ENCODE results near the gene NCEH1.
"Not testable (repeated sequence)": the region's sequence is repeated elsewhere in the genome, so short reads cannot be mapped to it uniquely, and the experiment has no call there.

Gene NCEH1

DNA sequence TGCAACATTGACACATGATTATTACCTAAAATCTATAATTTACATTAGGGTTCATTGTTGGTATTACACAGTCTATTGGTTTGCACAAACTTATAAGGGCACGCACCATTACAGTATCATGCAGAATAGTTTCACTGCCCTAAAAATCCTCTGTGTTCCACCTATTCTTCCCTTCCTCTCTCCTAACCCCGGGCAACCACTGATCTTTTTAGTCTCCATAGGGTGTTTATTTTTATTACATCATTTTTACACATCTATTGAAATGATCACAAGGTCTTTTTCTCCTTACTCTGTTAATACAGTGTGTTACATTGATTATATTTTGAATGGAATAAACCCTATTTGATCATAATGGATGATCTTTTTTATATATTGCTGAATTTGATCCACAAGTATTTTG lies 24.1 kb upstream of the NCEH1 start:
- H3K27ac ChIP-seq (ENCODE audit: low read length) = no peak overlapping the region
- no peaks in the 10 kb centered on the region for H3K9me3 ChIP-seq (ENCODE audit: insufficient read depth, low read depth, low read length)
- H3K36me3 ChIP-seq (ENCODE audit: insufficient read depth, low read depth, low read length) = no peaks in the 10 kb centered on the region
- H3K4me3 ChIP-seq (ENCODE audit: low read length) = no peak overlapping the region
- no peaks in the 10 kb centered on the region for H3K4me1 ChIP-seq (ENCODE audit: insufficient read depth, low read length)
- H3K9ac ChIP-seq (ENCODE audit: low read depth, low read length) = no peak overlapping the region
- H3K27me3 ChIP-seq (ENCODE audit: insufficient read depth, low read length) = no peaks in the 10 kb centered on the region

DNA sequence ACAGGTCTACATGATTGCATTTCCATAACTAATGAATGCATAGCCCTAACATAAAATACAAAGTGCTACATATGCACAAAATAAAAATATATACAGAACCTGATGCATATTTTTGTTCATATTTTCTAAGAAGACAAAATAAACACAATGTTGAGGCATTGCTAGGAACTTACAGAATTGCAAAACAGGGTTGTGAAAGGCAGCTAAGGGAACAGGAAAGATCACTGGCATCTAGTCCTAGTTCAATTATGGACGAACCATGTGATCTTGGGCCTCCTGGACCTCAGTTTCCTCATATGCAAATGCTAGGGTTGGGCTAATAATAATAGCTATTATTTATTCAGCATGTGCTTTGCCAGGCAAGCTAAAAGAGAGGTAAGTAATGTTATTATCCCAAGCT lies 15.5 kb upstream of the NCEH1 start:
- no peaks in the 10 kb centered on the region for H3K36me3 ChIP-seq (ENCODE audit: insufficient read depth, low read depth, low read length)
- H3K27me3 ChIP-seq (ENCODE audit: insufficient read depth, low read length) = no peaks in the 10 kb centered on the region
- H3K9ac ChIP-seq (ENCODE audit: low read depth, low read length) = no peak overlapping the region
- H3K4me1 ChIP-seq (ENCODE audit: insufficient read depth, low read length) = no peaks in the 10 kb centered on the region
- no peaks in the 10 kb centered on the region for H3K9me3 ChIP-seq (ENCODE audit: insufficient read depth, low read depth, low read length)
- H3K4me3 ChIP-seq (ENCODE audit: low read length) = no peak overlapping the region
- no peak overlapping the region for H3K27ac ChIP-seq (ENCODE audit: low read length)

DNA sequence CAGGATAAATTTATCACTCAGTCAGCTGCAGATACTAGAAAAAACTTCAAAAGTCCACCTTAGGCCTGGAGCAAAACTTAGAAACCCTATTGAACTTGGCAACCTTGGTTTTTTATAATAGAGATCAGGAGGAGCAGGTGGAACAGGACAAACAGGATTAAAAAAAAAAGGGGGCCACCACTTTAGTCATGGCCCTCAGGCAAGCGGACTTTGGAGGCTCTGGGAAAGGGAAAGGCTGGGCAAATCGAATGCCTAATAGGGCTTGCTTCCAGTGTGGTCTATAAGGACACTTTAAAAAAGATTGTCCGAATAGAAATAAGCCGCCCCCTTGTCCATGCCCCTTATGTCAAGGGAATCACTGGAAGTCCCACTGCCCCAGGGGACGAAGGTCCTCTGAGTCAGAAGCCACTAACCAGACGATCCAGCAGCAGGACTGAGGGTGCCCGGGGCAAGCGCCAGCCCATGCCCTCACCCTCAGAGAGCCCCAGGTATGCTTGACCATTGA lies 11.7 kb upstream of the NCEH1 start:
- H3K4me3 ChIP-seq (ENCODE audit: low read length); H3K27me3 ChIP-seq (ENCODE audit: insufficient read depth, low read length); H3K36me3 ChIP-seq (ENCODE audit: insufficient read depth, low read depth, low read length); H3K4me1 ChIP-seq (ENCODE audit: insufficient read depth, low read length); H3K27ac ChIP-seq (ENCODE audit: low read length); H3K9ac ChIP-seq (ENCODE audit: low read depth, low read length): not testable (repeated sequence)
- H3K9me3 ChIP-seq (ENCODE audit: insufficient read depth, low read depth, low read length) = peaks cover 14% of the 10 kb centered on the region

DNA sequence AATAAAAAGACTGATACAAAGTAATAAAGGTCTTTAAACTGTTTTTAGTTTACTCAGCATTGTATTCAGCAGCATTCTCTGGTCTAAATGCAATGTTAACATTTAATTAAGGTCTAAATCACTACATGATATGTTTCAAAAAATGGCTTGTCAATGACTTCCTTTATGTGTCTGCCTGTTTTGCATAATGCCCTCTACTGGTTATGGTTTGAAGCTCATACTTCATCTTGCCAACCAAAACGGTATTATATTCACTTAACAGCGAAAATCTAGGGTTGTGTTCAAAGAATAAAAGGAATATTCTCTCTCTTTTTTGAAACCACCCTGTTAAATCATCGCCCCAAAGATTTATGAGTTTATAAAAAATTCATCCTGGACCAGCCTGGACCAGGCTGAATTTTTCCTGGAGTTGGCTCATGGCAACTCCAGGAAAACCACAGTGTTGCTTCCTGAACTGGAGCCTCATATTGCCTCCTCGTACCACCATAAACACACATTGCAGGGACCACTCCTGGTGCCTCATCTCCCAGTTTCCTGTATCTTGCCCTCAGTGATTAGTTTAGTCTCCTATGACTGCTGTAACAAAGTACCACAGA lies 6.7 kb upstream of the NCEH1 start:
- Histone ChIP-seq H3K27ac (ENCODE audit: low read length) (no peak overlapping the region), H3K36me3 (ENCODE audit: insufficient read depth, low read depth, low read length) (no peaks in the 10 kb centered on the region), H3K9me3 (ENCODE audit: insufficient read depth, low read depth, low read length) (peaks cover 14% of the 10 kb centered on the region), H3K4me3 (ENCODE audit: low read length) (no peak overlapping the region), H3K27me3 (ENCODE audit: insufficient read depth, low read length) (no peaks in the 10 kb centered on the region), H3K4me1 (ENCODE audit: insufficient read depth, low read length) (no peaks in the 10 kb centered on the region), H3K9ac (ENCODE audit: low read depth, low read length) (no peak overlapping the region)

DNA sequence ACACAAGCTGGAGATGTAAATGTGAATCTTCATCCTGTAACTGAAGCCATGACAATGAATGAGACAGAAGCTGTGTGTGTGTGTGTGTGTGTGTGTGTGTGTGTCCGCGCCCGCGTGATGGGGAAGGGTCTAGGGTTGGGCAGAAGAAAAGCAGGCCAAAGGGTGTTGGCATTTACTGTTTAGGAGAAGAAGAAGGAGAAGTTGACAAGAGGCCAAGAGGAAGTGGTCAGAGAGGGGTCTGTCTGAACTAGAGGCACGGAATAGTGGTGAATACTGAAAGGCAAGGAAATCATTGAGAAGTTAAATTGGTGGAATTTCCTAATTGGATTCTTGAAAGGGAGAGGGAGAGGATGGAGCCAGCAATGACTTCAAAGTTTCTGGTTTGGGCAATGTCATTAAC lies 5.6 kb upstream of the NCEH1 start:
- Histone ChIP-seq H3K4me3 (ENCODE audit: low read length) (no peak overlapping the region), H3K4me1 (ENCODE audit: insufficient read depth, low read length) (no peaks in the 10 kb centered on the region), H3K27ac (ENCODE audit: low read length) (no peak overlapping the region), H3K27me3 (ENCODE audit: insufficient read depth, low read length) (no peaks in the 10 kb centered on the region), H3K9ac (ENCODE audit: low read depth, low read length) (no peak overlapping the region), H3K9me3 (ENCODE audit: insufficient read depth, low read depth, low read length) (peaks cover 14% of the 10 kb centered on the region), H3K36me3 (ENCODE audit: insufficient read depth, low read depth, low read length) (no peaks in the 10 kb centered on the region)

DNA sequence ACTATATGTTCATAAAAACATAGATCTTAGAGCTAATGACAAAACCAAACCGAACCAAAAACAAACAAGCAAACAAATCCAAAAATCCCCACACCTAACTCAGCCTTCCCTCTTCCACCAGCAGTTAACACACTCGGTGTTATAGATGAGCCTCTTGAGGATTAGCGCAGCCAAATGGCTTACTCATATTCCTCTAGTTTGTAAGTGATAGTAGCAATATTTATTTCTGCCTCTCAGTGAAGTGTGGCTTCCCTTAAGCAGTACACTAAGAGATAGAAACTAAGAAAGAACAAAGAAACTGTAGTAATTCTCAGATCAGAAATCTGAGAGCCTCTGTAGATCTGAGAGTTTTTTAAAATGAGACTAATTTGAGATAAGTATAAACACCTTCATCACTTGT lies 2.4 kb upstream of the NCEH1 start:
- Histone ChIP-seq H3K9me3 (ENCODE audit: insufficient read depth, low read depth, low read length) (no peaks in the 10 kb centered on the region), H3K4me3 (ENCODE audit: low read length) (no peak overlapping the region), H3K9ac (ENCODE audit: low read depth, low read length) (no peak overlapping the region), H3K27me3 (ENCODE audit: insufficient read depth, low read length) (peaks cover 13% of the 10 kb centered on the region), H3K4me1 (ENCODE audit: insufficient read depth, low read length) (peaks cover 3% of the 10 kb centered on the region; the same call in 1 of the 2 replicates), H3K27ac (ENCODE audit: low read length) (no peak overlapping the region), H3K36me3 (ENCODE audit: insufficient read depth, low read depth, low read length) (no peaks in the 10 kb centered on the region)

DNA sequence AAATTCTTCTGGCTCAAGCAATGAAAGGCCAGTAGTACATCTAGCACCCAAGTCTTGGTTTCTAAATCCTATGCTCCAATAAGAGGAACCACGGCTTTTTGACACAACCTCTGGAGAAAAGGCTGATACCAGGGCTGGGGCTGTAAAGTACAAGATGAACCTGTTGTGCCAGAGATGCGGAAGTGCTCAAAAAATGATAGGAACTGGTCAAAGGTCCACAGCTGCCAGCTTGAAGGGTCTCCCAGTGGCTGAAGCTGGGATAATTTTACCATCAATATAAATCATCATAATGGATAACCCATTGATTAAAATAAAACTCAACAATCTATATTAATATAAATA lies 558 bp upstream of the NCEH1 start:
- Histone ChIP-seq H3K4me3 (ENCODE audit: low read length) (peak overlapping the region; percentile 82), H3K9me3 (ENCODE audit: insufficient read depth, low read depth, low read length) (no peaks in the 10 kb centered on the region), H3K27ac (ENCODE audit: low read length) (no peak overlapping the region), H3K9ac (ENCODE audit: low read depth, low read length) (peak overlapping the region; percentile 72; the same call in 1 of the 2 replicates), H3K27me3 (ENCODE audit: insufficient read depth, low read length) (peaks cover 13% of the 10 kb centered on the region), H3K36me3 (ENCODE audit: insufficient read depth, low read depth, low read length) (no peaks in the 10 kb centered on the region), H3K4me1 (ENCODE audit: insufficient read depth, low read length) (peaks cover 3% of the 10 kb centered on the region; the same call in 1 of the 2 replicates)

DNA sequence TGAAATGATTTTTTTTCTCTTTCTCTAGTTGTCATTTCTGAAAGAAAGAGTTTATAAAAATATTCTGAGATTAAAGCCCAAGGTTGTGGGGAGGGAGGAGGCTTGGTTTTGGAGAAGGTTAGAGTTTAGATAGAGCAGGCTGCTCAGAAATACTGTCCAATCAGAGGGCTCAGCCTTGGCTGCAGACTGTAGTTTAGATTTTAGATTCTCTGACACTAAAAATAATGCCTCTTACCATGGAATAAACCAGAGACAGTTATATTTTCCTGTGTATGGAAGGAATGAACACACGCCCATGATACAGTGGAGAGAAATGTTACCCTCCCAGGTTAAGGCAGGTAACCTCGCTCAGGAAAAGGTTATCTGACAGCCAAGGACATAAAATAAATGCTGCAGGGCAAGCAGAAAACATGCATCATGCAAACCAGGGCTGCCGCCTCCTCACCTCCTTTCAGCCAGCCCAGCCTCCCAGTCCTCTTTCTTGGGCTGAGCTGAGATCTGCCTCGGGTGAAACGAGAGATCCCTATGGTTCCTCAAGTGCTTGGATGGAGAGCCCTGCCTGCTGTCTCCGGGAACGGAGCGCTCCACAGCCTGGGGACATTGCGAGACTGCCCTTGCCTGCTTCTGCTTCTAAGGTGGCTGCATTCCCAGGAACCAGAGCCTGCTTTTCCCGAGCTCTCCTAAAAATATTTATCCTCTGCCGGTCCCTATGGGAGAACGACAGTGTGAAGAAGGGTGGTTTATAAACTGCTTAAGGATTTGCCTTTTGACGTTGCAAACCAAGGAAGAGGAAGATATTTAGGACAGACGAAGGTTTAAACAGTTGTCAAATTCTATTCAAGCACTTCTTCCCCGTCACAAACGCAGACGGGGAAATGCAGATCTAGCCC lies 848 bp downstream of the NCEH1 start:
- H3K4me1 ChIP-seq (ENCODE audit: insufficient read depth, low read length) = peaks cover 3% of the 10 kb centered on the region; the same call in 1 of the 2 replicates
- peak overlapping the region; percentile 72 for H3K9ac ChIP-seq (ENCODE audit: low read depth, low read length)
- H3K36me3 ChIP-seq (ENCODE audit: insufficient read depth, low read depth, low read length) = no peaks in the 10 kb centered on the region
- H3K9me3 ChIP-seq (ENCODE audit: insufficient read depth, low read depth, low read length) = no peaks in the 10 kb centered on the region
- H3K27ac ChIP-seq (ENCODE audit: low read length) = no peak overlapping the region
- peaks cover 13% of the 10 kb centered on the region for H3K27me3 ChIP-seq (ENCODE audit: insufficient read depth, low read length)
- H3K4me3 ChIP-seq (ENCODE audit: low read length) = peak overlapping the region; percentile 82

DNA sequence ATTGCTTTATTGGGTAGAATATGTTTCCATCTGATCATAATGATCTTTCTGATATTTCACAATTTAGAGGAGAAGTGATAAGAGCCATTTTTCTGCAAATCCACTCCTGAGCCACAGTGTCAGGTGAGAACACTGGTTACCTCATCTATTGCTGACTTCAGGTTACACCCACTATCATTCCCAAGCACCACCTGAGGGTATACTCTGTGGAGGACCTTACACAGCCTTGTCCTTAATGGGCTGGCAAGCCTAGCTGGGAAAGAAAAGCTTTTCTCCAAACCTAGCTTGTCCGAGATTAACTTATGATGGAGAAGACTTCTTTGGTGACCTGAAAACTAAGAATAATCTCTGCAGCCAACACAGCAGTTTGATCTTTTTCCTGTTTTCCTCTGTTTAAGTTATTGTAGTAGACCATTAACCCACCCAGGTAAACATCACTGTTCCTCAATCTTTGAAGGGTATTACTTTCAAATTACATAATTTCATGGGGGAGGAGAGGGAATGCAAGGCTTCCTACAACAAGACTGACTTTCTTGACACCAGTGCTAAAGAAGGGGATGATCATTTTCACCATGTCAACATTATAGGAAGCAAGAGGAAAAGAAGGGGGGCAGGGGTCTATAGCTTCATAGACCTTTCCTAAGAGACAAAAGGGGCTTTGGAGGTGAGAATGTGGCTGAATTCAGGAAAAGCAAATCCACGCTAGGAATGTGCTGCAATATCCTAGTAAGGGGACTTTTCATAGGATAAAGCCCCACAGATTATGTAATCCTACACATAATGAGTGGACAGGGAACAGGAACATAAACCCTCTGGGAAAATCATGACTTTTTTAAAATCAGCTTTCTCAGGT lies 1.7 kb downstream of the NCEH1 start:
- no peaks in the 10 kb centered on the region for H3K9me3 ChIP-seq (ENCODE audit: insufficient read depth, low read depth, low read length)
- H3K4me1 ChIP-seq (ENCODE audit: insufficient read depth, low read length) = peaks cover 3% of the 10 kb centered on the region; the same call in 1 of the 2 replicates
- H3K27ac ChIP-seq (ENCODE audit: low read length) = no peak overlapping the region
- no peak overlapping the region for H3K9ac ChIP-seq (ENCODE audit: low read depth, low read length)
- no peaks in the 10 kb centered on the region for H3K36me3 ChIP-seq (ENCODE audit: insufficient read depth, low read depth, low read length)
- no peak overlapping the region; the same call in 1 of the 2 replicates for H3K4me3 ChIP-seq (ENCODE audit: low read length)
- H3K27me3 ChIP-seq (ENCODE audit: insufficient read depth, low read length) = peaks cover 13% of the 10 kb centered on the region

DNA sequence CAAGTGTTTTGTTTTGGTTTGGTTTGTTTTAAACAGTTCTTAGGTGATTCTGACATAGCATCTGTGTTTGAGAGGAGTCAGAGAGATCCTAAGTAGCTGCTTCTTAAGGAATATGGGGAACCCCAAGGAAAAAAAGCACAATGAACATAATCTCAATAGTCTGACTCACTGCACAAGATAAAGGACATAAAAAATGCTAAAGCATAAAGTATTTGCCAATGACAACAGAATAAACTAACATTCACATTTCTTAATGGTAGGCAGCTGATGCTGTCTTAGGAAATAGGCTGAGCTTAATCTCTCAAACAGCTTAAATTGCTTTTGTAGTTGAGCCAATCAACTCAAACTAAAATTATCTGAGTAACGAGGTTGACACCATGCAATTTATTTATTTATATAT lies 2.9 kb downstream of the NCEH1 start:
- Histone ChIP-seq H3K9ac (ENCODE audit: low read depth, low read length) (no peak overlapping the region), H3K9me3 (ENCODE audit: insufficient read depth, low read depth, low read length) (no peaks in the 10 kb centered on the region), H3K4me3 (ENCODE audit: low read length) (no peak overlapping the region), H3K36me3 (ENCODE audit: insufficient read depth, low read depth, low read length) (no peaks in the 10 kb centered on the region), H3K4me1 (ENCODE audit: insufficient read depth, low read length) (peaks cover 3% of the 10 kb centered on the region; the same call in 1 of the 2 replicates), H3K27me3 (ENCODE audit: insufficient read depth, low read length) (peaks cover 13% of the 10 kb centered on the region), H3K27ac (ENCODE audit: low read length) (no peak overlapping the region)

DNA sequence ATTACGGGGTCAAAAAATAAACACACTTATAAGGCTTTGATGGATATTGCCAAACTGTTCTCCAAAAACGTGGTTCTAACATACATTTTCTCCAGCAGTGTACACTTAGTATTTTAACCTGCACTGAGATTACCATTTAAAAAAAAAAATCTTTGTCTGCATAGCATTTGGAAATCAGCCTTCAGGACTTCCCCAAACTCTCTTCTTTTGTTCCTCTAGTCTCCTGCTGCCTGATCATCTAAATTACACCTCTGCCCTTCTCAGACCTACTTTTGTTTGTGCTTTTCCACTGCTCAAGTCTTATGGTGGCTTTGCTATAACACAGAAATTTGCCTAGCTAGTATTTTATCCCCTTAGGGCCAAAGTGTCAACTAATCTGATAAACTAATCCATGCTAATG lies 3.8 kb downstream of the NCEH1 start:
- no peak overlapping the region for H3K9ac ChIP-seq (ENCODE audit: low read depth, low read length)
- H3K4me3 ChIP-seq (ENCODE audit: low read length) = no peak overlapping the region
- peaks cover 3% of the 10 kb centered on the region; the same call in 1 of the 2 replicates for H3K4me1 ChIP-seq (ENCODE audit: insufficient read depth, low read length)
- no peaks in the 10 kb centered on the region for H3K9me3 ChIP-seq (ENCODE audit: insufficient read depth, low read depth, low read length)
- H3K27me3 ChIP-seq (ENCODE audit: insufficient read depth, low read length) = peaks cover 13% of the 10 kb centered on the region
- no peaks in the 10 kb centered on the region for H3K36me3 ChIP-seq (ENCODE audit: insufficient read depth, low read depth, low read length)
- no peak overlapping the region for H3K27ac ChIP-seq (ENCODE audit: low read length)
